Activated CD4-positive, alpha-beta T cell treated with anti-CD3 and anti-CD28 coated beads for 24 hours (primary cell): ENCODE measurements around the gene DEFB124.
"Not testable (repeated sequence)": the region's sequence is repeated elsewhere in the genome, so short reads cannot be mapped to it uniquely, and the experiment has no call there.

Experiments used
- DNase-seq, 2 donors: peaks; one replicate each; pipeline ENCODE4 v3.0.0-alpha.2; 2020; ENCODE audit warnings: low read depth in 2 of 2

DEFB124 gene, protein sequence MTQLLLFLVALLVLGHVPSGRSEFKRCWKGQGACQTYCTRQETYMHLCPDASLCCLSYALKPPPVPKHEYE

DNA sequence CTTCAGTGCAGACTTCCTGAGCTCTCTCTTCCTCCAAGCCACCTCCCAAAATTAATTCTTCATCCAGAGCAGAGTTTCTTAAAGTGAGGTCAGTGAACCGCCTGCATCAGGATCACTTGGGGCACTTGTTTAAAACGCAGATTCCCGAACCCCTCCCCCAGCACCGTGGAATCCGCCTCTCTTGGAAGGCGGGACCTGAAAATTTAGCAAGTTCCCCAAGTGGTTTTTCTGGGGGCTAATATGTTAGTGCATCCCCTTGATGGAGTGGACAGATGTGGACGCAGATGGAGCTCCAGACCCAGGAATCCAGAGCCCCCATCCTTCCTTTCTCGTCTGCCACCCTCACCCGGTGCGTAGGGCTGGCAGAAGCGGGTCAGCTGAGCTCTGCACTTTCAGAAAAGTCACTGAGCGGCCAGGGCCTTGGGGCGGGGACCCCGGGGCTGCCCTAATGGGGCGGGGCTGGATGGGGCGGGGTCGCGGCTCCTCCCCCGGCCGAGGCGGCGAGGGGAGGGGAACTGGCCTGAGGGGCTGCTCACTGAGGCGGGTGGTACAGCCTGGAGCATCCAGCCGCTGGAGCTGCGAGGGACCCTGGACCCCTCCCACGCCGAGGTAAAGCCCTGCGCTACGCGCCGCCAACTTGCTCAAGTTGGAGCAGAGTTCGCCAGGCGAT lies at the start of gene DEFB124, which contains the start of gene REM1:
Gene DEFB124 (minus strand): TSS at position 370 of the 670 bp plus-strand sequence. CDS start 2,114 bp downstream, outside the sequence.
Gene REM1 (plus strand): TSS at position 531 of the 670 bp plus-strand sequence. CDS start 1,158 bp downstream, outside the sequence.
- no peak for DNase-seq

DNA sequence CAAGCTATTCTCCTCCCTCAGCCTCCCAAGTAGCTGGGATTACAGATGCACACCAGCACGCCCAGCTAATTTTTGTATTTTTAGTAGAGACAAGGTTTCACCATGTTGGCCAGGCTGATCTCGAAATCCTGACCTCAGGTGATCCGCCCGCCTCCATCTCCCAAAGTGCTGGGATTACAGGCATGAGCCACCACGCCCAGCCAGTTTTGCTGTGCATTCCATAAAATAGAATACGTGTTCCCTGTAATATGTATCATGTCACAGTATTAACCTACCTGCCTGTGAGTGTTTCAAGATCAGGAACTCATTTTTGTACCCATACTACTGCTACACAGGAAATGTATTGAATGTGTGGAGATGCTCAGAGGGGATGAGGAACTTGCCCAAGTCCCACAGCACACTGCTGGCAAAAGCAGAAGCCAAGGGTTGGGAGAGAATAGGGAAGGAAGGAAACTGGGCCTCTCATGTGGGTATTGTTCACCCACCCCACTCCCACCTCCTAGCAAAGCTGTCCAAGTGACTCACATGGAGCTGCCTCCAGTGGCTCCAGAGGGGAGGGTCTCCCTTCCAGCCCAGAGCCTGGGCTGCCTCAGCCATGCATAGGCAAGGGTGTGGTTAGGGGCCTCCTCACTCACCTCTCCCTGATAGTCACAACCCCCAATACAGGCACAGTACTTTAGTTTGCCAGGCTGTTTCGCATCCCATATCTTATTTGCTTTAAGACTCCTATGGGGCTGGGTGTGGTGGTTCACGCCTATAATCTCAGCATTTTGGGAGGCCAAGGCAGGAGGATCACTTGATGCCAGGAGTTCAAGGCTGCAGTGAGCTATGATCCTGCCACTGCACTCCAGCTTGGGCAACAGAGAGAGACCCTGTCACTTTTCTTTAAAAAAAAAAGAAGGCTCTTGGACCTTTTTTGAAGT lies 48.7 kb upstream of the DEFB124 start:
- DNase-seq = no peak

DNA sequence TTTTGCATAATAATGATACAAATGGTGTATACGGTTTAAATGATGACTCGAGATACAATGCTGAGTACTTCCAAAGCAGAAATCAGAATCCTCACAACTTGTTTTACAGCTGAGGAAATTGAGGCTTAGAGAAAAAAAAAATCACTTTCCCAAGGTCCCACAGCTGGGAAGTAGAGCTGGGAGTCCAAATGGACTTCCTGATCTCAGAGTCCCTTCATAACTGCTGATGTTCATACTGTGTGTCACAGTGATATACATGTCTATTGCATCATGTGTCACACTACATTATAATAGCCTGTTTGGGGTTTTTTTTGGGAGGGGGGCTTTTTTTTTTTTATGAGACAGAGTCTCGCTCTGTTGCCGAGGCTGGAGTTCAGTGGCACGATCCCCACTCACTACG lies 47.8 kb upstream of the DEFB124 start:
- DNase-seq = no peak

DNA sequence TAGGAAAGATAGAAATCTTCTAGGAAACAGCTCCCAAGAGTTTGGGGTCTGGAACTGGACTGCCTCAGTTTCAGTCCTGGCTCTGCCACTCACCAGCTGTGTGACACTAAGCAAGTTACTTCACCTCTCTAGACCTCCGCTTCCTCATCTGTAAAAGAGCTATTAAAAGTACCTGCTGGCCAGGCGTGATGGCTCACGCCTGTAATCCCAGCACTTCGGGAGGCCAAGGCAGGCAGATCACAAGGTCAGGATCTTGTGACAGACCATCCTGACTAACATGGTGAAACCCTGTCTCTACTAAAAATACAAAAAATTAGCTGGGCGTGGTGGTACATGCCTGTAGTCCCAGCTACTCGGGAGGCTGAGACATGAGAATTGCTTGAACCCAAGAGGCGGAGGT lies 46.3 kb upstream of the DEFB124 start:
- not testable (repeated sequence) for DNase-seq

DNA sequence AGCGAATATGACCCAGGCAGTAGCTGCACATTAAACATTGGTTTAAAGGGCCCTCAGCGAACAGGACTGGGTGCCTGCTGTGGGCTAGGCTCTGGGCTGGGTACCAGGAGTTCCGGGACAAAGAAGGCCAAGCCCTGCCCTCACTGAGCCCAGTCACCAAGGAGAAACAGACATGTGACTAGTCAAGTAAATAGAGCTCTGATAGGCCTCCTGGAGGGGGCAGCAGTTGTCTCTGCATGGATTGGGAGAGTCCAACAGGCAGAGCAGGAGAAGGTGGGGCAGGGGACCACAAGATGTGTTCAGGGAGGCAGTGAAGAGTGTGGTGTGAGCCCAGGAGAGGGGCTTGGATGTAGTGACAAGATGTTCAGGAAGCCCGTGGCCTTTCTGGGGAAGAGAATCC lies 42.4 kb upstream of the DEFB124 start:
- no peak for DNase-seq

DNA sequence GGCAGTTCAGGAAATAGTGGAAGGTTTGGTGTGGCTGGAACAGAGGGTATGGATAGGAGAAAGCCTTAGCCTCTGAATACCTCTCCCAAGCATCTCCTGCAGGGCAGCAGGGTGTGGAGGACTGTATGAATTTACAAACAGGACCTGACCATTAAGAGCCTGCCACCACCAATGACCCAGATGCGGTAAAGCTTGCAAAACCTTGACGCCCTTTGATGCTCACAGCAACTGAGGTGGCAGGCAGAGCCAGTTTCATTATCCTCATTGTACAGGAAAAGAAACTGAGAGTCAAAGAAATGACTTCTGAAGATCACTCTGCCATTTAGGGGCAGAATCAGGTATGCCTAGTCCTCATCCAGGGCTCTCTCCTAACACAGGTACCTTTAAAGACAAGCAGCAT lies 41.7 kb upstream of the DEFB124 start:
- DNase-seq = no peak

GRCh38 chr20:31516166-31516565 lies 41.2 kb upstream of the DEFB124 start:
- no peak for DNase-seq

GRCh38 chr20:31515775-31516107 lies 40.8 kb upstream of the DEFB124 start:
- DNase-seq = no peak

DNA sequence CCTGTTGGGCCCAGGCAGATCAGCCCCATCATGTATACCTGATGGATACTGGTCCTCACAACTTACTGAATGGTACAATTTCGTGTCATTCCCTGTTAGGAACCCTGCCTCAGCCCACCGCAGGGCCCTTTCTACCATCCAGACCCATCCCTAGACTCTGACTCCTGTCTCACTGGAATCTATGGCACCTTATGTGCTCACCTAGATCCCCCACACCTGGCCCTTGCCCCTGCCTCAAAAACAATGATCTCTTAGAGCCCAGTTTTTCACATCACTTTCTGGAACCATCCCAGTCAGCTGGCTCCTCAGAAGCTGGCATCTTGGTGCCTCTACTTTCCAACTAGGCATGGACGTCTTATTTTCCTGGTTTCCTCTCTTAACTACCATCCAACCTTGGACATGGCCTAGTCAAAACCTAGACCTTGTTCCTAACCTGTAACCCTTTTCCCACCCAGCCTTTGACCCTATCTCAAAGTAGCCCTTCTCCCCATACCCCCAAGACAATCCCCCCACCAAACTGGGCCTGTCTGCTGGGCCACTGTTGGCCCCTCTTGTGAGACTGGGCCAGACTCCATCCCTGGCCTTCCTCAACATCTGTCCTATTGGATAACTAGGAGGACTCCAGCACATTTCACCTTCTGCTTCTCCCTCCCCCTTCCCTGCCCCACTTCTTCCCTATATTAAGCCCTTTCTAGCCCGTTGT lies 40.3 kb upstream of the DEFB124 start:
- no peak for DNase-seq

- peak; percentile 72 to 76 for DNase-seq
These were observed 39.5 kb upstream of the DEFB124 start, which contains the start of gene HM13 for GRCh38 chr20:31514154-31515071. Gene HM13, plus strand, starts transcription at chr20:31514442. Its CDS starts 110 bp downstream, at chr20:31514552.

DNA sequence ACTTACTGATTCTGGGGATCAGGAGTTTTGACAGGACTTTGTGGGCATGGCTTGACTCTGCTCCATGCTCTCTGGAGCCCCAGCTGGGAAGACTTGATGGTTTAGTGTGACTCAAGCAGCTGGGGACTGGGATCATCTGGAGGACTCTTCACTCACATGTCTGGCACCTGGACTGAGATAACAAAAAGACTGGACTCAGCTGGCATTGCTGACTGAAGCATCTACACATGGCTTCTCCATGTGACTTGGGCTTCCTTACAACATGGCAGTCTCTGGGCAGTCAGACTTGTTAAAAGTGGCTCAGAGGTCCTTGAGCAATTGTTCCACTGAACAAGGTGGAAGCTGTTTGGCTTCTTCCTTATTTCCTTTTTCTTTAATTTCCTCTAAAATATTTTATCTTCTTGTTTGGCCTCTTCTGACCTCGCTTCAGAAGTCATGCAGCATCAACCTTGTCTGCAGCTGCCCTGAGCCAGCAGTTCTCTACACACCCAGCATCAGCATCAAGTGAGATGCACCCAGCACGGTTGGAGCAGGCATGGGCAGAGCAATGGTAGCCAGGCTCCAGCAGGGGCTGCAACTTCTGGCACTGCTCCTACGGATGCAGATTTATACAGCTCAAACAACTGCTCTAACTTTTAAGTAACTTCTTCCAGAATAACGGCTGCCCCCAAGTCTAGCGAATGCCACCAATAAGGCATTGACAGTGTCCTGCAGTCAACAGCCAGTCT lies 33.8 kb upstream of the DEFB124 start:
- DNase-seq = no peak

DNA sequence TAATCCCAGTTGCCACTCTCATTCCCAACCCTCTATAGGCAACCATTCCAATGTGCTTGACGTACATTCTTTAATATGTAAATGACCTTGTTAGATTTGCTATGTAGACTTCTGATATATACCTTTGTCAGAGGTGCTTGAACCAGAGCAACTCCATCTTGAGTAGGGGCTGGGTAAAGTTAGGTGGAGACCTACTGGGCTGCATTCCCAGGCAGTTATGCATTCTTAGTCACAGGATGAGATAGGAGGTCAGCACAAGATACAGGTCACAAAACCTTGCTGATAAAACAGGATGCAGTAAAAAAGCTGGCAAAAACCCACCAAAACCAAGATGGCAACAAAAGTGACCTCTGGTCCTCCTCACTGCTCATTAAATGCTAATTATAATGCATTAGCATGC lies 31.0 kb upstream of the DEFB124 start:
- DNase-seq = no peak

GRCh38 chr20:31502884-31503673 lies 28.2 kb upstream of the DEFB124 start:
- peak; percentile 68 to 70 for DNase-seq

- DNase-seq = no peak
These were observed 25.6 kb upstream of the DEFB124 start for GRCh38 chr20:31500527-31500926.

- no peak for DNase-seq
These were observed 23.1 kb upstream of the DEFB124 start for GRCh38 chr20:31497838-31498540.

GRCh38 chr20:31496761-31497295 lies 21.9 kb upstream of the DEFB124 start:
- no peak for DNase-seq

DNA sequence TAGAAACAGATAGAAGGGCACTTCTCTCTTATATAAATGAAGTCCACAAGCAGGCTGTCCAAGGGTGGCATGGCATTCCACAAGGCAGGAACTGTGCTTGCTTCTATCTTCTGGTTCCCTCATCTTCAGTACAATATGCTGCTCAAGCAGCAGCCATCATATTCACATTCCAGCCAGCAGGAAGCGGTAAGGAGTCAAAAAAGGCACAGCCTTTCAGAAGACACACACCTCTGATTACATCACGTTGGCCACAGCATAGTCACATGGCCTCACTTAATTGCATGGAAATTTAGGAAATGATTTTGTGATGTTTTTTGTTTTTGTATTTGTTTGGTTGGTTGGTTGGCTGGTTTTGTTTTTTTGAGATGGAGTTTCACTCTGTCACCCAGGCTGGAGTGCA lies 19.2 kb upstream of the DEFB124 start:
- no peak for DNase-seq

DNA sequence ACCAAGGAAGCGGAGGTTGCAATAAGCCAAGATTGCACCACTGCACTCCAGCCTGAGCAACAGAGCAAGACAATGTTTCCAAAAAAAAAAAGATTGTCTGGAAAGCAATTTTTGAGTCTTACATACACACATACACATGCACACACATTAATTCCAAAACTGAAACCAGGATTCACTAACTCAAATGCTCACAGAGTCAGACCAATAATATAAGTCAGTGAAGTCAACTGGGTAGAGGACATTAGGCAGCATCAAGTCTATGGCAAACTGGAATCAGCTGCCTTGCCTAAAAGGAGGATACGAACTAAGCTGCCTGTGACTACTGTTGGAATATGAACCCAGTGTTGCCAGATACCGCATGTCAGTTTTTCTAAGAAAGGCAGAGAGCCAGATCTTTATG lies 15.8 kb upstream of the DEFB124 start:
- no peak for DNase-seq

- no peak for DNase-seq
These were observed 14.2 kb upstream of the DEFB124 start for GRCh38 chr20:31489152-31489551.
